Posterior vena cava (tissue), 2 donors: ENCODE results near the gene ATF3. TPM values are rescaled to one million over a fixed set of nuclear protein-coding genes. Genes with fewer than 3 reads are reported as not detected.

Experiments
- DNase-seq: peaks from one replicate; pipeline ENCODE4 v3.0.0-alpha.2; 2020; ENCODE audit warnings: low spot score
- intact Hi-C, 2 donors: fragments of 100-400 bp; cut with DNase I; formaldehyde crosslinking; loops; one replicate each; pipeline versions ENCODE4 v1.14.1 to v1.14.2; 2022 to 2023
- total RNA-seq, 2 donors: library from RNA; stranded (reverse); fragmentation: NEBNext Ultra II Directional; extraction: Animal tissue kit (Norgen Biotek cat#: 25700); gene quantifications; one replicate each; pipeline ENCODE4 v1.2.1, GENCODE V29; 2021
- donor health status: DM: yes; HTN: yes; CAD: no.
- donor health status: DM: yes; HTN: yes; CAD: no.

ATF3 gene
- total RNA-seq, 2 donors from 2014 or later = 43.4 to 193 TPM

GRCh38 chr1:212666116-212666775, 57.7 kb downstream of the ATF3 start:
- intact Hi-C loops = loop anchor here in 1 of 2 donors (5.0 kb wide), 1 partner anchor 116 kb away; no protein-coding TSS in a partner anchor

GRCh38 chr1:212667223-212668139, 58.9 kb downstream of the ATF3 start:
- no peak for DNase-seq
- intact Hi-C loops = loop anchor here in 1 of 2 donors (5.0 kb wide), 1 partner anchor 115 kb away; no protein-coding TSS in a partner anchor

More at GRCh38 chr1:212666116-212666775, 57.7 kb downstream of the ATF3 start:
- no peak for DNase-seq

- no peak for DNase-seq
- intact Hi-C loops = loop anchor here in 1 of 2 donors (5.0 kb wide), 1 partner anchor 114 kb away; no protein-coding TSS in a partner anchor
These were observed 59.9 kb downstream of the ATF3 start for GRCh38 chr1:212668477-212668876.

- intact Hi-C loops = loop anchor here in 1 of 2 donors (5.0 kb wide), 1 partner anchor 113 kb away; no protein-coding TSS in a partner anchor
- DNase-seq = no peak
These were observed 60.5 kb downstream of the ATF3 start for GRCh38 chr1:212669102-212669501.

- DNase-seq = no peak
- intact Hi-C loops = loop anchor here in 1 of 2 donors (5.0 kb wide), 1 partner anchor 113 kb away; no protein-coding TSS in a partner anchor
These were observed 61.0 kb downstream of the ATF3 start for GRCh38 chr1:212669600-212669999.

- intact Hi-C loops = no loop called here
- no peak for DNase-seq
These were observed 61.7 kb downstream of the ATF3 start for GRCh38 chr1:212670301-212670700.

Other genes starting within 250 kb of the ATF3 start
- 1 to 10 TPM; 5.2 to 6.7 TPM for gene PACC1, start 193.9 kb upstream of the ATF3 start, total RNA-seq
- 100 to 1,000 TPM in 1 of 2 donors, 10 to 100 TPM in 1; 95.2 to 100 TPM for gene NENF, start 175.8 kb upstream of the ATF3 start, total RNA-seq
- gene BATF3, start 91.1 kb downstream of the ATF3 start, total RNA-seq = 10 to 100 TPM; 10.8 to 20.1 TPM
- 10 to 100 TPM; 29.1 to 33.4 TPM for gene NSL1, start 183.0 kb downstream of the ATF3 start, total RNA-seq
- gene TATDN3, start 183.1 kb downstream of the ATF3 start, total RNA-seq = 10 to 100 TPM; 11.4 to 12.2 TPM
- gene SPATA45, start 238.9 kb downstream of the ATF3 start, total RNA-seq = not detected
- 1 to 10 TPM; 5.9 to 6.7 TPM for gene FLVCR1, start 249.5 kb downstream of the ATF3 start, total RNA-seq